ENCODE data around the gene DAPK2. TPM values are rescaled to one million over a fixed set of nuclear protein-coding genes. Genes with fewer than 3 reads are reported as not detected.
A peak's percentile ranks its signal among the peaks of the same experiment; 100 is the strongest.

The DAPK2 gene
- total and polyA plus RNA-seq, 3 donors from 2014 or later, result 3.6 to 7.7 (median 5.9) TPM

GRCh38 chr15:64019764-64020163 is 26.5 kb downstream of the DAPK2 start:
- H3K36me3 ChIP-seq (ENCODE audit: low read depth, missing control alignments), result no peaks in the 10 kb centered on the region
- no peaks in the 10 kb centered on the region for H3K4me1 ChIP-seq
- intact Hi-C loops (cut with DNase I; ENCODE audit: low total_unique reads), result no loop called here
- 85 to 94% methylated on average over 2 of the region's 2 CpGs for WGBS, 2 donors
- no peaks in the 10 kb centered on the region for H3K27me3 ChIP-seq
- no peak overlapping the region for H3K4me3 ChIP-seq
- DNase-seq, result no peak
- H3K27ac ChIP-seq, result no peak overlapping the region
- no peak for TF ChIP-seq POLR2A (IDR thresholded peaks at IDR 0.05)
- TF ChIP-seq, protein P1, sequence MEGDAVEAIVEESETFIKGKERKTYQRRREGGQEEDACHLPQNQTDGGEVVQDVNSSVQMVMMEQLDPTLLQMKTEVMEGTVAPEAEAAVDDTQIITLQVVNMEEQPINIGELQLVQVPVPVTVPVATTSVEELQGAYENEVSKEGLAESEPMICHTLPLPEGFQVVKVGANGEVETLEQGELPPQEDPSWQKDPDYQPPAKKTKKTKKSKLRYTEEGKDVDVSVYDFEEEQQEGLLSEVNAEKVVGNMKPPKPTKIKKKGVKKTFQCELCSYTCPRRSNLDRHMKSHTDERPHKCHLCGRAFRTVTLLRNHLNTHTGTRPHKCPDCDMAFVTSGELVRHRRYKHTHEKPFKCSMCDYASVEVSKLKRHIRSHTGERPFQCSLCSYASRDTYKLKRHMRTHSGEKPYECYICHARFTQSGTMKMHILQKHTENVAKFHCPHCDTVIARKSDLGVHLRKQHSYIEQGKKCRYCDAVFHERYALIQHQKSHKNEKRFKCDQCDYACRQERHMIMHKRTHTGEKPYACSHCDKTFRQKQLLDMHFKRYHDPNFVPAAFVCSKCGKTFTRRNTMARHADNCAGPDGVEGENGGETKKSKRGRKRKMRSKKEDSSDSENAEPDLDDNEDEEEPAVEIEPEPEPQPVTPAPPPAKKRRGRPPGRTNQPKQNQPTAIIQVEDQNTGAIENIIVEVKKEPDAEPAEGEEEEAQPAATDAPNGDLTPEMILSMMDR (IDR thresholded peaks at IDR 0.05), result no peak
- H3K9me3 ChIP-seq, result no peaks in the 10 kb centered on the region

DNA sequence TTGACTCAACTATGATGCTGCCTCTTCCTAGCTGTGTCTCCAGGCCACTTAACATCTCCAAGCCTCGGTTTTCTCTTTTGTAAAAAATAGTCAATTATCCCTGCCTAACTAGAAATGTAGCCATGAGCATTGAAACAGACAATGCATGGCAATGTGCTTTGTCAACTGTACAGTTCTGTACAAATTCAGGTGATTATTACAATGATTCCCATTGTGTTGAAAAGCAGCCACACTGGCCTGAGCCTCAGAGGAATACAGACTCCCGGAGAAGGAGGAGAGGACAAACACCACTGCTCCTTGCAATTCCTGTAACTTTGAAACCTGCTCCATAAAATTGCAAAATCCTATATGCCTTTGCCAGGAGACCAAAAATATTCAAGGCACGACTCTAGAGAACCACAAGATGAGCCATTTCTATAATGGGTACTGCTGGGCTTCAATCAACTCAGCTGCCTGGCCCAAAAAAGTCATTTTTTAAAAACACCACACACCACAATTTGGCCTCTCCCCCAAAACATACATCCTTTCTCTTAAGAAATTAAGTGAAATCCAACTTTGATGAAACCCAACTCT is 28.6 kb downstream of the DAPK2 start:
- H3K36me3 ChIP-seq (ENCODE audit: low read depth, missing control alignments), result no peaks in the 10 kb centered on the region
- no peak for DNase-seq
- no peak overlapping the region for H3K27ac ChIP-seq
- no peak for TF ChIP-seq POLR2A (IDR thresholded peaks at IDR 0.05)
- TF ChIP-seq, protein P1 (IDR thresholded peaks at IDR 0.05), result no peak
- no peaks in the 10 kb centered on the region for H3K4me1 ChIP-seq
- no peak overlapping the region for H3K4me3 ChIP-seq
- H3K9me3 ChIP-seq, result no peaks in the 10 kb centered on the region
- no peaks in the 10 kb centered on the region for H3K27me3 ChIP-seq
- intact Hi-C loops (cut with DNase I; ENCODE audit: low total_unique reads), result no loop called here
- WGBS, 2 donors, result 82 to 95% methylated on average over 3 of the region's 3 CpGs

- Histone ChIP-seq H3K4me3 (no peak overlapping the region), H3K36me3 (ENCODE audit: low read depth, missing control alignments) (no peaks in the 10 kb centered on the region), H3K9me3 (no peaks in the 10 kb centered on the region), H3K27me3 (no peaks in the 10 kb centered on the region), H3K4me1 (no peaks in the 10 kb centered on the region), H3K27ac (no peak overlapping the region)
- no peak for TF ChIP-seq POLR2A (IDR thresholded peaks at IDR 0.05)
- TF ChIP-seq, protein P1 (IDR thresholded peaks at IDR 0.05), result no peak
- intact Hi-C loops (cut with DNase I; ENCODE audit: low total_unique reads), result no loop called here
- DNase-seq, result no peak
- WGBS, 2 donors, result 91 to 97% methylated on average over 5 of the region's 5 CpGs
These were observed 29.1 kb downstream of the DAPK2 start for GRCh38 chr15:64017082-64017588.

DNA sequence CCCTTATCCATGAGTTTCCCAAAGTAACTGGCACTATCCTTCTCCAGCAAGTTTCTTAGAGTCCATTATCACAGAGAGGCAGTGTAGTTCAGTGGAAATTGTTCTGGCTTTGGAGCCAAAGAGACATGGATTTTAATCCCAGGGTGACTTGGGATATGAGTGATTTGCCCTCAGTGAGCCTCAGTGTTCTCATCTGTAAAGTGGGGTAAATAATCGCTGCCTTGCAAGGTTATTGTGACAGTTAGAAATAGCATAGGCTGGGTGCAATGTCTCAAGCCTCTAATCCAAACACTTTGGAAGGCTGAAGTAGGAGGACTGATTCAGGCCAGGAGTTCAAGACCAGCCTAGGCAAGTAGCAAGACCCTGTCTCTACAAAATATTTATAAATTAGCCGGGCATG is 30.0 kb downstream of the DAPK2 start:
- no peaks in the 10 kb centered on the region for H3K36me3 ChIP-seq (ENCODE audit: low read depth, missing control alignments)
- no peak overlapping the region for H3K4me3 ChIP-seq
- 94 to 96% methylated on average over 2 of the region's 2 CpGs for WGBS, 2 donors
- intact Hi-C loops (cut with DNase I; ENCODE audit: low total_unique reads), result no loop called here
- H3K27ac ChIP-seq, result no peak overlapping the region
- DNase-seq, result no peak
- no peaks in the 10 kb centered on the region for H3K9me3 ChIP-seq
- no peaks in the 10 kb centered on the region for H3K27me3 ChIP-seq
- H3K4me1 ChIP-seq, result no peaks in the 10 kb centered on the region
- TF ChIP-seq, protein P1 (IDR thresholded peaks at IDR 0.05), result no peak
- no peak for TF ChIP-seq POLR2A (IDR thresholded peaks at IDR 0.05)

DNA sequence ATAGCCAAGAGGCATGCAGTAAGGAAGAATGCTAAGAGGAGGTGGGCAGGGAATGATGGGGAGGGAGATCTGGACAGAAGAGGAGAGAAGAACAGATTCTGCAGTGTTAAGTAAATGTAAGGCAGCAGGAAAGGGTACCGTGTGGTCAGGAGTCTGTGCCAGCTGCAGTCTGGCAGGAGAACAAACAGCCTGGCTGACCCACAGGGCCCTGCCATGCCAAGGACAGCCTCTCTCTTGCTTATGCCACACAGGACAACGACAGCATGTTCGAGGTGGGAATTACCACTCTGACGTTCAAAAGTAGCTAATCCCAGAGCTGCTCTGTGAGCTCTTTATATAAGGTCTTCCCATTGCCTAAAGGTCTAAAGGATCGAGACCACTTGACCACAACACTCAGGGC is 31.3 kb downstream of the DAPK2 start:
- DNase-seq, result peak; percentile 16
- WGBS, 2 donors, result 68 to 74% methylated on average over 5 of the region's 5 CpGs

More for the DNA sequence above, 31.3 kb downstream of the DAPK2 start:
- TF ChIP-seq POLR2A (IDR thresholded peaks at IDR 0.05), result no peak
- TF ChIP-seq, protein P1 (IDR thresholded peaks at IDR 0.05), result no peak
- intact Hi-C loops (cut with DNase I; ENCODE audit: low total_unique reads), result no loop called here
- no peak overlapping the region for H3K27ac ChIP-seq
- H3K9me3 ChIP-seq, result no peaks in the 10 kb centered on the region
- H3K27me3 ChIP-seq, result no peaks in the 10 kb centered on the region
- no peak overlapping the region for H3K4me3 ChIP-seq
- no peaks in the 10 kb centered on the region for H3K4me1 ChIP-seq
- no peaks in the 10 kb centered on the region for H3K36me3 ChIP-seq (ENCODE audit: low read depth, missing control alignments)
